ENCODE data around the gene LCN10. TPM values are rescaled to one million over a fixed set of nuclear protein-coding genes. Genes with fewer than 3 reads are reported as not detected.
A peak's percentile ranks its signal among the peaks of the same experiment; 100 is the strongest.

Gene LCN10
- total RNA-seq, 1 experiment from 2014 or later, result not detected

DNA sequence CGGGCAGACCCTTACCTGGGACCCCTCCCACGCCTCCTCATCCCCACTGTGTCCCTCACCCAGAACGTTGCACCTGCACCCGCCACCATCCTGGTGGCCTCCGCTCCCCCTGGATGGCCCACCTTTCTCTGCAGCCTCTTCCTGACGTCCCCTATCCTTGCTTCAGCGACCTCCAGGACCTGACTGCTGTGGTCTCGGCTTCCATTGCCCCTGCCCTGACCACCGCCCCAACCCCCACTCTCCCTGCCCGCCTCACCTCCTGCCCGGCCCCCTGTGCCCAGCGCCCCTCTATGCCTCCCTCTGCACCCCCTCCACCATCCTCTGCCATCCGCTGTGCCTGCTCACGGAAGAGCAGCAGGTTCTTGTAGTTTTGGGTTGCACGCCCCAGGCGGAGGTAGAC, 2.2 kb downstream of the LCN10 start:
- DNase-seq (ENCODE audit: low read depth), result no peak

DNA sequence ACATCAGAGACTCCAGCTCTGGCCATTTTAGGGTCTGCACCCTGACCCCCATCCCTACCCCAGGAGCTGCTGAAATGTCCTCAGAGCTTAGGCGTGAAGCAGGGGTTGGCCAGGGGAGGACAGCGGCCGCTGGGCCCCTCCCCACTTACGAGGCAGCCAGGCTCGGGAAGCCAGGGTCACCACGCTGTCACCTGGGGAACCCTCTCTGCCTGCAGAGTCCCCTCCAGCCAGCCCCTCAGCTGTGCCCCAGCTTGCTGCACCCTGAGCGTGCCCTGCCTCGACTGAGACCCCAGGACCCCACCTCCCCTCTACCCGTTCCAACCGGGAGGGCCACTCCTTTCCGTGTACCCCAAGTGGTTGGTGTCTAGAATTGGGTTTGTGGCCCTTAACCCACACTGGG, 2.7 kb downstream of the LCN10 start:
- no peak for DNase-seq (ENCODE audit: low read depth)

DNA sequence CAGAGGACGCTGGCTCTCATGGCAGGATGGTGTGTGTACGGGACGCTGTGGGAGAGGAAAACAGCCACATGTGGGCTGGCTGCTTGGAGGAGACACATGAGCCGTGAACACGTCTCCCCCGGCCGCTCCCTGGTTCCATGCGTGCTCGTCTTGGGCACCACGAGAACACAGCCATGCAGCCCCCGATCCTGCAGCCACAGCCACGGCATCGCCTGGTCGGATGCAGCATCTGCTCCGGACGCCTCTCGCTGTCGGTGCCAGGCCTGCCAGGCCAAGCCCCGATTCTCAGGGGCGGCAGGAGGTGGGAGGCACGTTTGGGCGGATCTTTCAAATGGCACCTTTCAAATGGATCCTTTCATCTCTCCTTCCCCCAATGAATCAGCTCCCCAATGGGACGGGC, 3.2 kb downstream of the LCN10 start:
- no peak for DNase-seq (ENCODE audit: low read depth)

DNA sequence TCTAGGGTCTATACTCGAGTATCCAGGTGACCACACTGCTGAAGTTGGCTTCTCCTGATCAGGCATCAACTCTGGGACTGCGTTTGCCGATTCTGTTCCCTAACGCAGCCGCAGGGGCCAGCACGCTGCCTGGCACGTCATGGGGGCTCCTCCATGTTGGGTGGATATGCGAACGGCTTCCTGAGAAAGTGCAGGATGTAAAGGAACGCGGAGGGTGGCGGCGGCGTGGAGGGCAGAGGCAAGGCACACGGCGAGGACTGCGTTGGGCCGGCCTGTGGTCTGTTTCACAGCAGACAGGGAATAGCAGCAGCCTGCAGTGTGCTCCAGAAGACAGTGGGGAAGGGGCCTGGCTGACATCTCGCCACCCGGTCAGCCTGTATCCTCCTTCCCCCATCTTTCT, 3.8 kb downstream of the LCN10 start:
- no peak for DNase-seq (ENCODE audit: low read depth)

DNA sequence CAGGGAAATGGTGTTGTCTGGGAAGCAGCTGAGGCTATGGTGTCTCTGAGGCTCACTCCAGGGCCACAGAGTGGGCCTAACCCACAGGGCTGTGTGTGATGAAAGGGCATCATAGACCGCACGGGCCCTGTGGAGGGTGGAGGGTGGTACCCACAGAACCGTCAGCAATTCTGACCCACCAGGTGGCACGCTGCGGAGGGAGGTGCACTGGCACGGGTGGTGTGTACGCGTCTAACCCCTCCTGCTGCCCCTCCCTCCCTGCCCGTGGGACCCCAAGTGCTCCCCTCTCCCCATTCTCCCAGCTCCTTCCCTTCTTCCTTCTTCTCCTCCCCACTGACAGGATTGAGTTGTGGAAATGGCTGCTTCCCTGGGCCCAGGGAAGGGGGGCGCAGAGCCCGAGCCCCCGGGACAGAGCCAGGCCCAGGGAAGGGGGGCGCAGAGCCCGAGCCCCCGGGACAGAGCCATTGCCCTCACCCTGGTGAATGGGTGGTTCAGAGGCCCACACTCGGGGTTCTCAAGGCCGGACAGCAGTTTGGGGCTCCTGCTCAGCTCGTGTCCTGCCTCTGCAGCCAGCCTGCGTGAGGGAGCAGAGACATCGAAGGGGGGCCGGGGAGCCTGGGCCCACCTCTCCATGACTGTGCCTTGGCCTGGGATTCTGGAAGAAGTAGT, 6.8 kb downstream of the LCN10 start:
- no peak for DNase-seq (ENCODE audit: low read depth)

DNA sequence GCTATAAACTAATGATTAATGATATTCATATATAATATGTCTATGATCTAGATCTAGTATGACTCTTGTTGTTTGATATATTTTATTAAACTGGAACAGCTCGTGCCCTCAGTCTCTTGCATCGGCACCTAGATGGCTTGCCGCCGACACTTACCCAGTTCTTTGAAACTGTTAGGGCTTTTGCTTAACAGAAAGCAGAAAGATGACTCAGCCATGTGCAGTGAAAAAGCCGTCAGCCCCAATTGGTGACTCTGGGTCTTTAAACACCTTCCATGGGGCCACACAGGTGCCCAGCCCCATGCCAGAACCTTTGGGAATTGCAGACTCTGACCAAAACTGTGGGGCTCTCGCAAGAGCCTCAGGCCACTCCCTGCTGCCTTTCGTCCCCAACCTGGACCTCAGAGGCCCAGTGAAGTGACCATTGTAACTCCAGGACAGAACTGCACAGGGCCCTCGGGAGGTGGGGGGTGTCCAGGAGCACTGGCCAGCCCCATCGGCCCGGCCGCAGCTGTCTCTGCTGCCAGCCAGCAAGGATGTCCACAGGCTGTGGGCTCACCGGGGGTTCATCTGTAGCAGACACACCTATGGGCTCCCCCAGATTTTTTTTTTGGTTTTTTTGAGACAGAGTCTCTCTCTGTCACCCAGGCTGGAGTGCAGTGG, 7.8 kb downstream of the LCN10 start:
- DNase-seq (ENCODE audit: low read depth), result no peak

DNA sequence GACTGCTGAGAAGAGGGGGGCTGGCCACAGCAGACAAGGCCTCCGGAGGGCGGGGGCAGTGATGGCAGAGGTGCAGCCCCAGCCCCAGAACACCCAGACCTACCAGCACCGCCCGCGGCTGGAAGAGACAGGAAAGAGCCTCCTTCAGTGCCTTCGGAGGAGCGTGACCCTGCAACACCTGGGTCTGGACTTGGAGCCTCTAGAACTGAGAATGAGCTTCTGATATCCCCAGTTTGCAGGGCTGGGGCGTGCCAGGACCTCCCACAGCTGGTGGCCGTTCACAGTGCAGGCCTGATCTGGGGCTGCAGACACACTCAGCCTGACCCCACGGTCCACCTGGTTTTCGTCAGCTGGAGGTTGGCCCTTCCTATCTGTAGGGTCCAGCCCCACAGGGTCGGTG, 9.1 kb downstream of the LCN10 start:
- DNase-seq (ENCODE audit: low read depth), result no peak

DNA sequence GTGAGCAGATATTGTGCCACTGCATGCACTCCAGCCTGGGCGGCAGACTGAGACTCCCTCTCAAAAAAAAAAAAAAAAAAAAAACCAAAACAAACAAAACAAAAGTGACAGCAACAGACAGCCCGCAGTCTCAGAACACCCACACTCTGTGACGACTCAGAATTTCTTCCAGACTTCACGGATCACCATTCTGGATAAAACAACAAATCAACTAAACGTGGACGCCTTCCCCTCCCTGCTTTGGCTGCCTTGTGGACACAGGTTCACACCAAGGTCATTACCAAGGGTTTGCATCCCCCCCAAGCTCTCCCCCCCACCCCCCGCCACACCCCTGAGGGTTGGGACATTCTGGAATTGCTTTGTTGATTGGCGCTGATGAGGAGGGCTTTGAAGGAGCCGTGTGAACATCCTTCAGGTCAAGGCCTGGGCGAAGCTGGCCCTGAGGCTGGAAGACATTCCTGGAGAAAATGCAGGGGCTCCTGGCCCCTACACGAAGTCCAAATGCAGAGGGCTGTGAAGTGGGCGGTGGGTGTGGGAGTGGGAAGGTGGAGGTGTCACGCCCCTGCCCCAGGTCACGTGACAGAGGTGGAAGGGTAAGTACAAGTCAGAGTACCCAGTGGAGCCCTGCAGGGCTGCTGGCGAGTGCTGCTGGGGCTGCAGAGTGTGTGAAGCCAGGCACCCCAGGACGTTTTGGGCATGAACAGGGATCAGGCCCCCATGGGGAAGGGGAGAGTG, 10.1 kb downstream of the LCN10 start:
- DNase-seq (ENCODE audit: low read depth), result no peak

DNA sequence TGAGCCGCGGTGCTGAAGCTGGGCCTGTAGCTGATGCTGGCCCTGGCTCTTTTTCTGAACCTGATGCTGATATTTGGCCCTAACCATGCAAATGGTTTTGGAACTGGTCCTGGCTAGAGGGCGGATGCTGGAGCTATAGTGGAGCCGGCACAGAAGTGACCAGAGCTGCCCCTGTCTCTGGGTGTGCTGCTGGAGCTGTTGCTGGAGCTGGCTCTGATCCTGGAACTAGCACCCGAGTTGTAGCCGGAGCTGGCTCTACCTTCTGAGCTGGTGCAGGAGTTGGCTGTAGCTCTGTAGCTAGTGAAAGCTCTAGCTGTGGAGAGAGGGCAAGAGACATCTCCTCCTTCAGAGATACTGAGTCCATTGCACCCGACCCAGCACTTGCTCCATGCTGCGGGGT, 12.8 kb downstream of the LCN10 start:
- no peak for DNase-seq (ENCODE audit: low read depth)

DNA sequence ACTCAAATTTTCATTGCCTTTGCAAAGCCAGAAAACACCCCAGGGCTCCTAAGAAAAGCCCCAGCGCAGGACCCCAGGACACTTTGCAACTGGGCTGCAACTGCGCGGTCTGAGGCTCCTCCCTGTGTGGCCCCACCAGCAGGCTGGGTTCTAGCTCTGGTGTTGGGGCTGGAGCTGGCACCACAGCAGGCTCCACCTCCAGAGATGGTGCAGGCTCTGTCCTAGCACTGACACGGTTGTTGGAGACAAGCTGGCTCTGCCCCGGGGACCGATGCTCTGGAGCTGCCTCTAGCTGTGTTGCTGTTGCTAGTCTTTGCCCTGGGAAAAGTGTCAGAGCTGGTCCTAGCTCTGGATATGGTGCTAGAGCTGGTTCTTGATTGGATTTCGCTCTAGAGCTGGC, 13.6 kb downstream of the LCN10 start:
- DNase-seq (ENCODE audit: low read depth), result no peak

DNA sequence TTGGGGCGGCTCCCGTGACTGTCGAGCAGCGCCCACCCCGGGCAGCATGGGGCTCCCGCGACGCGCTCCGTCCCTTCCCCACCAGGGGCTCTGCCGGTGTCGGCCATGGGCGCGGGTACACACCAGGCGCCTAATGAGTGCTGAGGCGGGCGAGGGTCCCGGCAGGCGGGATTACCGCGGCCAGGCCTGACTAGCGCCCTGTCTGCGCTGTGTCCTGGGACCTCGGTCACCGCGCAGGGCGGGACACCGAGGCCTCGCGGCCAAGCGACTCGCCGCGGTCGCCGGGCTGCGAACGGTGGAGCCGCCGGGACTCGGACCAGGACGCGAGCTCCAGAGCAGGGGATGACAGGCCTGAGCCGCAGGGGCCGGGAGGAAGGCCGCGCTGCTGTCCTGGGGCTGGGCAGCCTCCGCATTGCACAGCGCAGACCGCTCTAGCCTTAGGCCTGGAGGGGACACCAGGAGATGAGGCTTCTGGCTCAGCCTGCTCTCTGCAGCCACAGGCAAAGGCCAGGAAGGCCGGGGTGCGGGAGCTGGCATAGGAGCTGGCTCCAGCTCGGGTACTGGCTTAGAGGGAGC, 14.1 kb downstream of the LCN10 start:
- DNase-seq (ENCODE audit: low read depth), result peak; percentile 19

DNA sequence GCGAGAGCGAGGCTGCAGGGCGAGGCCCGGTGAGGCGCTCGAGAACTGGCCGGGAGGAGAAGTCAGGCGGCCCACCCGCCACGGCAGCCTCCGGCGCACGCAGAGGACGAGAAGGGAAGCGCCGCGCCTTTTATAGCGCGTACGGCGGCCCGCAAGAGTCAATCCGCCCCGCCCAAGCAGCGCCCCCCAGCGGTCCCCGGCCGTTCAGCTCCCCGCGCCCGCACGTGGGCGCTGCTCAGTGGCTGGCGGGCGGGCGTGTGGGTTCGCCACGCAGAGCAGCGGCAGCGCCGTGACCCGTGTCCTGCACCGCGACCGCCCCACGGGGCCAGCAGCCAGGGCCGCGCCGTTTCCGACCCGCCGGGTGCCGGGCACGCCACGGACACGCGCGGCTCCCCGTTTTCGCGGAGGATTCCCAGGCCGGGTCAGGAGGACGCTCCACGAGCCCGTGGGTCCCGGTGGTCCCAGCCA, 14.6 kb downstream of the LCN10 start:
- peak; percentile 82 for DNase-seq (ENCODE audit: low read depth)

DNA sequence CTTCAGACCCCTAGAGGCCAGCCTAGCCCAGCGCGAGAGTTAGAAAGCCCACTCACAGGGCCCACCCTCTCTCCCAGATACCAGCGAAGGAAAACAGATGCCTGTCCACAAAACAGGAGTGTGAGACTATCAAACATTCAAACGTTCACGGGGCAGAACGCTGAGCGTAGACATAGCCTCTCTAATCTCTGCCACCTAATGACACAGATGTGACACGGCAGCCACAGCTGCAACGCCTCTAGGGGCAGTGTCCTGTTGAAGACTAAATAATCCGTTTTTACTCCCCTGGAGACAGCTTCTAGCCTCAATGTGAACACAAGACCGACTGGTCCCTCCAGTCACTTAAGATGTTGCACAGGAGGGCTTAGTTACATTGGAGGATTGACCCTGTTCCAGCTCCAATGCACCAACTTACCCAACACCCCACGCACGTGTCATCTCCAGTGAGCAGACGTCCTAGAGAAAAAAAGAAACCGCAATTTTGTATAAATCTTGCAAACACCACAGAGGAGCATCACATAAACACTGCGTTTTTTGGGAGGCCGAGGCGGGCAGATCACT, 16.0 kb downstream of the LCN10 start:
- peak; percentile 39 for DNase-seq (ENCODE audit: low read depth)

DNA sequence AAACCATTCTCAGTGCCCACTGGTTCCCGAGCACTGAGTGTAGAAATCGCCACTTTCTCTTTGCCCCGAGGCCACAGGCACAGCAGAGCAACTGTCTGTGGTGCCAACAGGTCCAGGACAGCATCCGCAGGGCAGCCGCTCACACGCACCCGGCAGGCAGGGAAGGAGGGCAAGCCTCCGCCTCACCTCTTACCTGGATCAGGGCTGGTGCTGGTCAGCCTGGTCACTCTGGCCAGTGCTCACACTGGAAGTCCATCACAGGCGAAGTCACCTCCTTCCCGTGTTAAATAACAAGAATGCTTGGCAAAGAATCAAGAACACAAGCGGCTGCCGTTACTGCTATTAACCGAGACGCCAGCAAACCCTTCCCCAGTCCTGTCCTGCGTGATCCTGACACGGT, 16.6 kb downstream of the LCN10 start:
- DNase-seq (ENCODE audit: low read depth), result no peak

DNA sequence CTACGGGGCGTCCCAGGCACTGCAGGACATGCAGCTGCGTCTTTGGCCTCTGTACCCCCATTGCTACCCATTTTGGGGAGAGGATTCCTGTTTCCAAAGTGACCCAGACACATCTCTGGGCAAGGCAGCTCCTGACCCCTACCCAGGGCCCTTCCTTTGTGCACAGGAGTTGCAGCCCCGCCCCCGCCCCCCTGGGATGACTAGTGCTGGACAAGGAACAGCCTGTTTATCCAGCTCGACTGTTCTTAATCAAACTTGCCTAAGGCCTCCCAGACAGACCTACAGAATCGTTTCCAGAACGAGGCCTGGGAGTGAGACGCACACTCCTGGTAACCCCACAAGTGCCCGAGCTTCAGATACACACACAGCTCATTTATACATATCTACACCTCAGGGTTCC, 17.1 kb downstream of the LCN10 start:
- no peak for DNase-seq (ENCODE audit: low read depth)

DNA sequence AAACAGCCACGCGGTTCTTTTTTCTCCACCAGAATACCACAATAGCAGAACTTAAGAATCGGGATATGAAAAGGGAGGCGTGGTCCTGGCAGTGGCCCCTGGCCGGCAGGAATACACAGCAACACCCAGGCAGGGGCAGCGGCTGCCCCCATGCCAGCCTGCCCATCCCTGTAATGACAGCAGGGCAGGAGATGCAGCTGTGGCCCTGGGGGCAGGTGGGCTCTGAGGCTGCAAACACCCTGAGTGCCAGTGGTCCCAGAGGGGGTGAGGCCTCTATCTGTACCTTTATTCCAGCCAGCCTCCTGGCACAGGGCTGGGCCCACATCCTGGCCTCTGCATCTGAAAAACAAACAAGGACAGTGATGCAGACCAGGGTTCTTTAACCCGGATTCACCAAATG, 18.0 kb downstream of the LCN10 start:
- DNase-seq (ENCODE audit: low read depth), result no peak

DNA sequence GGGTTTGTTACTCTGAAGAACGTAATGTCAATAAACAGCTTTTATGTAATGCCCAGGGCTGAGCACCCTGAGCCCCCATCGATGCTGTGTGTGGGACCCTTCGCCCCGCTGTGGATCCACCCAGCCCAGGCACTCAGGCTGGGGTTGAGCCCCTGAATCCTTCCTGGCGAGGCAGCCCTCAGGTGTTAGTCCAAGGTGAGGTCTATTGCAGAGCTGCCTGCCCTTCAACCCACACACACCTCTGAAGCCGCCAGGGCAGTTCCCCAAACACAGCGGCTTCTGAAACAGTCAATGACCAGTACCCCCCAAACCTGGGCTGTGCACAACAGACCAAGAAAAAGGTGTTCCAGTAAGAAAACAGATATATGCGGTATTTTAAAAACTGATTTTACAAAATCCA, 18.8 kb downstream of the LCN10 start:
- no peak for DNase-seq (ENCODE audit: low read depth)

DNA sequence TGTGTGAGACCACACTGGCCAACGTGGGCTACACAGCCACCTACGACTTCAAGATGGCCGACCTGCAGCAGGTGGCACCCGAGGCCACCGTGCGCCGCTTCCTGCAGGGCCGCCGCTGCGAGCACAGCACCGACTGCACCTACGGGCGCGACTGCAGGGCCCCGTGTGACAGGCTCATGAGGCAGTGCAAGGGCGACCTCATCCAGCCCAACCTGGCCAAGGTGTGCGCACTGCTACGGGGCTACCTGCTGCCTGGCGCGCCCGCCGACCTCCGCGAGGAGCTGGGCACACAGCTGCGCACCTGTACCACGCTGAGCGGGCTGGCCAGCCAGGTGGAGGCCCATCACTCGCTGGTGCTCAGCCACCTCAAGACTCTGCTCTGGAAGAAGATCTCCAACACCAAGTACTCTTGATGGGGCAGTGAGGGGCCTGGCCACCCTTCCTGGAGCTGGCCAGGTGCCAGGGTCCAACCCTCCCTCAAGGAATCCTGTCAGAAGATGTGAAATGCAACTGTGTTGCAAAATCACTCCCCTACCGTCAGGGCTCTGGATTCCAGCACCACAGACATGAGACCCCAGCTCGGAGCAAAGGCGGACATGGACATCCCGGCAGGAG, 19.3 kb downstream of the LCN10 start:
- no peak for DNase-seq (ENCODE audit: low read depth)

DNA sequence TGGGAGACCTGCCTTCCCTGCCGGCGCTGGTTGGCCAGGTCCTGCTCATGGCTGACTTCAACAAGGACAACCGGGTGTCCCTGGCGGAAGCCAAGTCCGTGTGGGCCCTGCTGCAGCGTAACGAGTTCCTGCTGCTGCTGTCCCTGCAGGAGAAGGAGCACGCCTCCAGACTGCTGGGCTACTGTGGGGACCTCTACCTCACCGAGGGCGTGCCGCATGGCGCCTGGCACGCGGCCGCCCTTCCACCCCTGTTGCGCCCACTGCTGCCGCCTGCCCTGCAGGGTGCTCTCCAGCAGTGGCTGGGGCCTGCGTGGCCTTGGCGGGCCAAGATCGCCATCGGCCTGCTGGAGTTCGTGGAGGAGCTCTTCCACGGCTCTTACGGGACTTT, 19.8 kb downstream of the LCN10 start:
- DNase-seq (ENCODE audit: low read depth), result no peak

DNA sequence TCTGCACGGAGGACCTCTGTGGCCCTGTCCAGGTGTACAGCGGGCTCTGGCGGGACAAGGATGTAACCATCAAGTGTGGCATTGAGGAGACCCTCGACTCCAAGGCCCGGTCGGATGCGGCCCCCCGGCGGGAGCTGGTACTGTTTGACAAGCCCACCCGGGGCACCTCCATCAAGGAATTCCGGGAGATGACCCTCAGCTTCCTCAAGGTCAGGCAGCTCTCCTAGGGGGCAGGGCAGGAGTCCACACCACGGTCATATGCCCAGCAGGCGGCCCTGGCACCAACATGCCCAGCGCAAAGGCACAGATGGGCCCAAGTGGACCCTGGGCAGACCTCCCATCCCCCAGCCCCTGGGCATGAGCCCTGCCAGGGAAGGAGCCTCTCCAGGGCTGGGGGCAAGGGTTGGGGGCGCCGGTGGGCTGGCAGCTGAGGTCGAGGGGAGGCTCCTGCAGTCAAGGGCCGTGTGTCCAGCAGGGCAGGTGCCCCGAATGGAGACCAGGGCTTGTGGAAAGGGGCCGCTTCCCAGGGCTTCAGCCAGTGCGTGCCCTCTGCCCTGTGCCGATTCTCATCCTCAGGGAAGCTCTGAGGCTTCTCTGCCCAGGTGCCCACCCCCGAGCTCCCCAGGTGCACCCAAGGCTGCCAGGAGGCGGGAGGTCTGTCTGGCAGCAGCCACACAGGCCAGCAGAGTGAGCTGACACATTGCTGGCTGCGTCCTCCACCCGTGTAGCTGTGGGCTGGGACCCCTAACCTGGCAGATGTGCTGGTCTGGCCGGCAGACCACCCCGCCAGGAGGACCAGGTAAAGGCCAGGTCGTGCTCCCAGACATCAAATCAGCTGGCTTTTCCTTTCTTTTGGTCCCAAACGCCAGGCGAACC, 20.4 kb downstream of the LCN10 start:
- no peak for DNase-seq (ENCODE audit: low read depth)

All from LHCN-M2 (cell line).